ENCODE results near the gene HBG2.
"Not testable (repeated sequence)": the region's sequence is repeated elsewhere in the genome, so short reads cannot be mapped to it uniquely, and the experiment has no call there.

The HBG2 gene

GRCh38 chr11:5254646-5255413, at the start of gene HBG2:
Gene HBG2 (minus strand): TSS chr11:5254781. CDS start chr11:5254728, 53 bp downstream.
- DNase-seq (ENCODE audit: low read depth): not testable (repeated sequence)

GRCh38 chr11:5304046-5304445, 49.5 kb upstream of the HBG2 start:
- no peak for DNase-seq (ENCODE audit: low read depth)

GRCh38 chr11:5303626-5304025, 49.0 kb upstream of the HBG2 start:
- DNase-seq (ENCODE audit: low read depth): no peak

GRCh38 chr11:5301846-5302245, 47.3 kb upstream of the HBG2 start, which contains the start of gene OR51B4:
Gene OR51B4 (minus strand): TSS chr11:5301946. CDS start chr11:5301946, 0 bp downstream.
- DNase-seq (ENCODE audit: low read depth): no peak

- DNase-seq (ENCODE audit: low read depth): no peak
Measured at GRCh38 chr11:5300251-5300650, 45.7 kb upstream of the HBG2 start.

GRCh38 chr11:5298451-5298850, 43.9 kb upstream of the HBG2 start:
- no peak for DNase-seq (ENCODE audit: low read depth)

GRCh38 chr11:5297721-5298323, 43.2 kb upstream of the HBG2 start:
- DNase-seq (ENCODE audit: low read depth): no peak

GRCh38 chr11:5294342-5294995, 39.9 kb upstream of the HBG2 start:
- not testable (repeated sequence) for DNase-seq (ENCODE audit: low read depth)

GRCh38 chr11:5293028-5293427, 38.4 kb upstream of the HBG2 start:
- DNase-seq (ENCODE audit: low read depth): no peak

GRCh38 chr11:5291207-5291838, 36.7 kb upstream of the HBG2 start:
- no peak for DNase-seq (ENCODE audit: low read depth)

- DNase-seq (ENCODE audit: low read depth): no peak
Measured at GRCh38 chr11:5290106-5290505, 35.5 kb upstream of the HBG2 start.

GRCh38 chr11:5289696-5290095, 35.1 kb upstream of the HBG2 start:
- DNase-seq (ENCODE audit: low read depth): no peak

- DNase-seq (ENCODE audit: low read depth): no peak
Measured at GRCh38 chr11:5288906-5289550, 34.4 kb upstream of the HBG2 start.

- no peak for DNase-seq (ENCODE audit: low read depth)
Measured at GRCh38 chr11:5288108-5288905, 33.7 kb upstream of the HBG2 start.

GRCh38 chr11:5286901-5287300, 32.3 kb upstream of the HBG2 start:
- no peak for DNase-seq (ENCODE audit: low read depth)

- DNase-seq (ENCODE audit: low read depth): no peak
Measured at GRCh38 chr11:5286351-5286750, 31.8 kb upstream of the HBG2 start.

- no peak for DNase-seq (ENCODE audit: low read depth)
Measured at GRCh38 chr11:5285703-5286340, 31.2 kb upstream of the HBG2 start.

GRCh38 chr11:5284637-5285036, 30.1 kb upstream of the HBG2 start:
- DNase-seq (ENCODE audit: low read depth): no peak

- no peak for DNase-seq (ENCODE audit: low read depth)
Measured at GRCh38 chr11:5283882-5284281, 29.3 kb upstream of the HBG2 start.

GRCh38 chr11:5283086-5283485, 28.5 kb upstream of the HBG2 start:
- no peak for DNase-seq (ENCODE audit: low read depth)

GRCh38 chr11:5282628-5283027, 28.0 kb upstream of the HBG2 start:
- DNase-seq (ENCODE audit: low read depth): no peak
